ENCODE measurements around the gene CERT1. TPM values are rescaled to one million over a fixed set of nuclear protein-coding genes. Genes with fewer than 3 reads are reported as not detected.

The CERT1 gene
- total and polyA plus RNA-seq, 9 of the 15 experiments (the other 6 are each of a cell fraction or from before 2014, with no cell fraction given): 3.4 to 24.7 (median 9.8) TPM

GRCh38 chr5:75335952-75336614, 175.3 kb downstream of the CERT1 start (continued):
- TF ChIP-seq AFF1 (IDR thresholded peaks at IDR 0.05; ENCODE audit: low read depth in 1 of 2, partially characterized antibody in 2 of 2): no peak
- TF ChIP-seq ZNF263 (CRISPR knock-in tag; IDR thresholded peaks at IDR 0.05; ENCODE audit: borderline replicate concordance): 0 out of 2 replicates have a peak, but pooled peaks have one; percentile 16
- peak; percentile 80 for TF ChIP-seq CHD1 (IDR thresholded peaks at IDR 0.05; ENCODE audit: low read length)
- peak; percentile 24 for TF ChIP-seq RBBP5 (IDR thresholded peaks at IDR 0.05; ENCODE audit: borderline replicate concordance, insufficient read depth, low read length, poor library complexity, severe bottlenecking)
- 0 out of 2 replicates have a peak, but pooled peaks have one; percentile 4 for TF ChIP-seq CREB3L1 (IDR thresholded peaks at IDR 0.05; ENCODE audit: borderline replicate concordance, low read depth)
- TF ChIP-seq SIN3A (IDR thresholded peaks at IDR 0.05; ENCODE audit: borderline replicate concordance in 2 of 2, control insufficient read depth in 1 of 2, low read depth in 2 of 2, low read length in 2 of 2): 0 out of 4 replicates have a peak, but pooled peaks of 1 of the 2 experiments have one; percentile 9
- TF ChIP-seq EHMT2 (IDR thresholded peaks at IDR 0.05): 0 out of 2 replicates have a peak, but pooled peaks have one; percentile 29
- no peak for TF ChIP-seq MCM3 (IDR thresholded peaks at IDR 0.05)
- no peak for TF ChIP-seq EGR1 (conservative IDR thresholded peaks at IDR 0.05)
- no peak for TF ChIP-seq PML (IDR thresholded peaks at IDR 0.05; ENCODE audit: low read length)
- TF ChIP-seq CREM (IDR thresholded peaks at IDR 0.05; ENCODE audit: low read depth): no peak
- TF ChIP-seq ATF1 (CRISPR knock-in tag; IDR thresholded peaks at IDR 0.05): no peak
- TF ChIP-seq ATF1 (tag; IDR thresholded peaks at IDR 0.05): no peak
- TF ChIP-seq ZFP1 (CRISPR knock-in tag; IDR thresholded peaks at IDR 0.05): no peak
- TF ChIP-seq SMARCE1 (IDR thresholded peaks at IDR 0.05): 0 out of 2 replicates have a peak, but pooled peaks have one; percentile 57
- TF ChIP-seq RCOR1 (IDR thresholded peaks at IDR 0.05; ENCODE audit: borderline replicate concordance in 1 of 2, low read depth in 2 of 2, low read length in 2 of 2): 0 out of 4 replicates have a peak, but pooled peaks of 1 of the 2 experiments have one; percentile 2
